Colonic mucosa (tissue), 4 donors: Measurements from ENCODE around the gene ELP6. TPM values are rescaled to one million over a fixed set of nuclear protein-coding genes. Genes with fewer than 3 reads are reported as not detected.

Source experiments
- DNase-seq: peaks from one replicate; pipeline ENCODE4 v3.0.0-alpha.2; 2020
- H3K27ac ChIP-seq: fragments of 200-600 bp; one replicate; pipeline ENCODE4 v1.8.0; 2021
- H3K27me3 ChIP-seq: fragments of 200-600 bp; one replicate; pipeline ENCODE4 v1.8.0; 2021
- H3K36me3 ChIP-seq: fragments of 200-600 bp; one replicate; pipeline ENCODE4 v1.8.0; 2021
- H3K4me1 ChIP-seq: fragments of 200-600 bp; one replicate; pipeline ENCODE4 v1.8.0; 2021; ENCODE audit warnings: mild to moderate bottlenecking
- H3K4me3 ChIP-seq: fragments of 200-600 bp; one replicate; pipeline ENCODE4 v1.8.0; 2021
- H3K9ac ChIP-seq, 2 donors: one replicate each; pipeline ENCODE4 v1.7.0; 2013; ENCODE audit warnings: control low read depth in 2 of 2, low read depth in 2 of 2, low read length in 2 of 2
- H3K9me3 ChIP-seq: fragments of 200-600 bp; one replicate; pipeline ENCODE4 v1.8.0; 2021
- intact Hi-C: fragments of 100-400 bp; cut with DNase I; formaldehyde crosslinking; loops from one replicate; pipeline ENCODE4 v1.14.1; 2022
- total RNA-seq, 2 donors: library from RNA; stranded (reverse); fragmentation: NEBNext Ultra II Directional in 1 of 2; extraction: Animal tissue kit (Norgen Biotek cat#: 25700) in 1 of 2; gene quantifications; one replicate each; pipeline ENCODE4 v1.2.1, GENCODE V29; 2021
- TF ChIP-seq, protein P1 (sequence below): fragments of 200-600 bp; IDR thresholded peaks from one replicate; pipeline ENCODE4 v1.8.0; 2022; ENCODE audit warnings: antibody characterized with exemption, mild to moderate bottlenecking
- donor health status: healthy.
- donor health status: DM: no; HTN: no; CAD: no.
- donor health status: DM: no; HTN: no; CAD: no.

ELP6 gene
- total RNA-seq, 2 donors from 2014 or later = 16.1 to 37.6 TPM

GRCh38 chr3:47541583-47542108, 28.1 kb upstream of the ELP6 start:
- Histone ChIP-seq H3K27me3 (no peaks in the 10 kb centered on the region), H3K4me1 (no peaks in the 10 kb centered on the region), H3K9me3 (no peaks in the 10 kb centered on the region), H3K9ac (no peak overlapping the region), H3K27ac (no peak overlapping the region), H3K4me3 (no peak overlapping the region), H3K36me3 (no peaks in the 10 kb centered on the region)
- intact Hi-C loops = no loop called here
- DNase-seq = no peak
- TF ChIP-seq, protein P1, sequence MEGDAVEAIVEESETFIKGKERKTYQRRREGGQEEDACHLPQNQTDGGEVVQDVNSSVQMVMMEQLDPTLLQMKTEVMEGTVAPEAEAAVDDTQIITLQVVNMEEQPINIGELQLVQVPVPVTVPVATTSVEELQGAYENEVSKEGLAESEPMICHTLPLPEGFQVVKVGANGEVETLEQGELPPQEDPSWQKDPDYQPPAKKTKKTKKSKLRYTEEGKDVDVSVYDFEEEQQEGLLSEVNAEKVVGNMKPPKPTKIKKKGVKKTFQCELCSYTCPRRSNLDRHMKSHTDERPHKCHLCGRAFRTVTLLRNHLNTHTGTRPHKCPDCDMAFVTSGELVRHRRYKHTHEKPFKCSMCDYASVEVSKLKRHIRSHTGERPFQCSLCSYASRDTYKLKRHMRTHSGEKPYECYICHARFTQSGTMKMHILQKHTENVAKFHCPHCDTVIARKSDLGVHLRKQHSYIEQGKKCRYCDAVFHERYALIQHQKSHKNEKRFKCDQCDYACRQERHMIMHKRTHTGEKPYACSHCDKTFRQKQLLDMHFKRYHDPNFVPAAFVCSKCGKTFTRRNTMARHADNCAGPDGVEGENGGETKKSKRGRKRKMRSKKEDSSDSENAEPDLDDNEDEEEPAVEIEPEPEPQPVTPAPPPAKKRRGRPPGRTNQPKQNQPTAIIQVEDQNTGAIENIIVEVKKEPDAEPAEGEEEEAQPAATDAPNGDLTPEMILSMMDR = no peak

DNA sequence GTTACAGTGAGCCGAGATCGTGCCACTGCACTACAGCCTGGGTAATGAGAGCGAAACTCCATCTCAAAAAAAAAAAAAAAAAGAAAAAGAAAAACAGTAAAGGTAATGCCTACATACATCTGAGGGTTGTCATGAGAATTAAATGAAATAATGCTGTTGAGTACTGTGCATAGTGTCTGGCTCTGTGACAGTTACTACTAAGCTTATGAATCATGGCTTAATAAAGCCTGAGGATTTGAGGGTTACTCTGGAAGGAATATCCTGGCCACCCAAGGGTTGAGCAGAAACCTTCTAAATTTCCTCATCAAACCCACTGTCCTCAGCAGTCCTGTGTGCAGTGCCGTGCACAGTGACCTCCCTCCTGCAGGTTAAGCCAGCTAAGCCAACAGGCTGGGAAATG, 26.8 kb upstream of the ELP6 start:
- TF ChIP-seq, protein P1 = no peak
- intact Hi-C loops = no loop called here

GRCh38 chr3:47536967-47537366, 23.5 kb upstream of the ELP6 start:
- H3K27me3 ChIP-seq = no peaks in the 10 kb centered on the region
- intact Hi-C loops = no loop called here

More for the DNA sequence above, 26.8 kb upstream of the ELP6 start:
- Histone ChIP-seq H3K9ac (no peak overlapping the region), H3K4me1 (no peaks in the 10 kb centered on the region), H3K27ac (no peak overlapping the region), H3K4me3 (no peak overlapping the region), H3K9me3 (no peaks in the 10 kb centered on the region), H3K27me3 (no peaks in the 10 kb centered on the region), H3K36me3 (no peaks in the 10 kb centered on the region)
- no peak for DNase-seq

DNA sequence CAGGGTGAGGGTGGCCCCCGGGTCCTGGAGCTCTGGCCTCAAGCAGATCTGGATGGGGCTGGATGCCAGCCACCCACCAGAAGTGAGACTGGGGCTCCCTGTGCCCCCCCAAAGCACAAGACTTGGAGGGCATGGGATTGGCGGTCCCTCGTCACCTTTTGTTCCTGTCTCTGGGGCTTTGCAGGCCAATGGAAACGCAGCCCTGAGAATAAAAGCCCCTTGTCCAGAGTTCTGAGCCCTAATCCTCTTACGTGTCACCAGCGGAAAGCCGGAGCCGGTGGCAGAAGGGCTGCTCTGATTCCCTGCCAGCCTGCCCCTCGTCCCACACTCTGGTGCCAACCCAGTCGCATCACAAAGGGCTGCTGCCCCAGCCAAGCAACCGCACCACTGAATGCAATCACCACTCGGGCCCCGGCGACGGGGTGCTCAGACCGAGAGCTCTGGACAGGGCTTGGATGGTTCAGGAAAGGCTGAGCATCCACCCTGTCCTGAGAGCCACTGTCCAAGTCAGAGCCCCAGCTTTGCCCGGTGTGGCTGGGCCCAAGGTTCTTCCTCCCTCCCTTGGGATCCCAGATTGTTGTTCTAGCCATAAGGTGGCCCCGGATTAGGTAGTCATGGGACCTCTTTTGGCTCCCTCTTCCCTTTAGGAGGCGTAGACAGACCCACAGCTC, 22.8 kb upstream of the ELP6 start:
- no peaks in the 10 kb centered on the region for H3K27me3 ChIP-seq
- intact Hi-C loops = no loop called here
- no peak for DNase-seq
- TF ChIP-seq, protein P1 = no peak
- H3K4me3 ChIP-seq = no peak overlapping the region
- no peaks in the 10 kb centered on the region for H3K9me3 ChIP-seq
- H3K36me3 ChIP-seq = no peaks in the 10 kb centered on the region
- no peak overlapping the region for H3K9ac ChIP-seq
- no peak overlapping the region for H3K27ac ChIP-seq
- H3K4me1 ChIP-seq = no peaks in the 10 kb centered on the region

More at GRCh38 chr3:47536967-47537366, 23.5 kb upstream of the ELP6 start:
- TF ChIP-seq, protein P1 = no peak
- DNase-seq = no peak
- Histone ChIP-seq H3K9me3 (no peaks in the 10 kb centered on the region), H3K27ac (no peak overlapping the region), H3K4me1 (no peaks in the 10 kb centered on the region), H3K36me3 (no peaks in the 10 kb centered on the region), H3K9ac (no peak overlapping the region), H3K4me3 (no peak overlapping the region)

DNA sequence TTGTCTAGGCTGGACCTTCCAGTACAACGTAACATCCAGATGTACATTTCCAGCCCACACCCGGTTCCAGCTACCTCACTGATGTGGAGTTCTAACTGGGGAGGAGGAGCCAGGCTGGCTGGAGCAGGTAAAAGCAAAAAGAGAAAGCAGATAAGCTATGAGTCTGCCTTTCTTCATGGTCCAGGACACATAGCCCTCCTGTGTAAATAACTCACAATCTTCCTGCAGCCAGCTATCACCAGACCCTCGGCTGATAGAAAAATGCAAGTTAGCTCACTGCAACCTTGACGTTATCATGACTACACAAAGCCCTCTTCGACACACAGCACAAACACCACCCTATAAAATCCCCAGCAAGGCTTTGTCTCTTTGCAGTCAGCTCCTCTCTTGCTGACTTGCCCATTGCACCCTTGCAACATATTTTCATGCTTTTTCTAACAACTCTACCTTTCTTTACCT, 20.5 kb upstream of the ELP6 start:
- no peak overlapping the region for H3K27ac ChIP-seq
- H3K4me1 ChIP-seq = no peaks in the 10 kb centered on the region
- TF ChIP-seq, protein P1 = no peak
- H3K9ac ChIP-seq = no peak overlapping the region
- H3K9me3 ChIP-seq = no peaks in the 10 kb centered on the region
- H3K4me3 ChIP-seq = no peak overlapping the region
- DNase-seq = no peak
- intact Hi-C loops = no loop called here
- H3K36me3 ChIP-seq = no peaks in the 10 kb centered on the region
- no peaks in the 10 kb centered on the region for H3K27me3 ChIP-seq
